Psoas muscle (tissue), 8 donors: ENCODE data around the gene METRNL. TPM values are rescaled to one million over a fixed set of nuclear protein-coding genes. Genes with fewer than 3 reads are reported as not detected.

Source experiments
- ATAC-seq, 4 donors: fragments of 200-7000 bp; cut with Tn5 transposase; one replicate each; pipeline ENCODE4 v1.9.1; 2020; ENCODE audit warnings: moderate library complexity in 3 of 4, mild to moderate bottlenecking in 2 of 4
- DNase-seq, 2 donors: peaks; one replicate each; pipeline ENCODE4 v3.0.0-alpha.2; 2020
- H3K27ac ChIP-seq: fragments of 200-600 bp; one replicate; pipeline ENCODE4 v1.8.0; 2022
- H3K27me3 ChIP-seq, 3 donors: fragments of 200-600 bp in 1 of 3; one replicate each; pipeline versions ENCODE4 v1.6.1 to v1.8.0; 2013 to 2022; ENCODE audit warnings: low read length in 2 of 3, mild to moderate bottlenecking in 2 of 3, moderate library complexity in 1 of 3; ENCODE audit not compliant: insufficient read depth in 3 of 3
- H3K36me3 ChIP-seq, 2 donors: fragments of 200-600 bp in 1 of 2; one replicate each; pipeline versions ENCODE4 v1.6.1 to v1.8.0; 2013 to 2022; ENCODE audit warnings: low read depth in 1 of 2, mild to moderate bottlenecking in 1 of 2, moderate library complexity in 1 of 2; ENCODE audit not compliant: insufficient read depth in 1 of 2
- H3K4me1 ChIP-seq: fragments of 200-600 bp; one replicate; pipeline ENCODE4 v1.8.0; 2022
- H3K4me3 ChIP-seq: fragments of 200-600 bp; one replicate; pipeline ENCODE4 v1.8.0; 2022; ENCODE audit warnings: mild to moderate bottlenecking
- H3K9me3 ChIP-seq: fragments of 200-600 bp; one replicate; pipeline ENCODE4 v1.8.0; 2022
- CTCF ChIP-seq: fragments of 200-600 bp; IDR thresholded peaks from one replicate; pipeline ENCODE4 v1.8.0; 2022; ENCODE audit warnings: antibody characterized with exemption
- WGBS, 3 donors: extraction: QIAGEN DNeasy Blood & Tissue Kit; methylation state at CpG; one replicate each; pipeline versions ENCODE4 v1.1.6 to v1.1.7; 2013; 5-methylcytosine and 5-hydroxymethylcytosine counted together
- intact Hi-C, 2 donors: fragments of 100-400 bp; cut with DNase I; formaldehyde crosslinking; loops; one replicate each; pipeline versions ENCODE4 v1.11.0 to v1.14.2; 2022
- polyA plus RNA-seq, 3 donors: library from polyadenylated mRNA; stranded (reverse); fragments of 200-250 nt; gene quantifications; one replicate each; pipeline ENCODE4 v1.2.3, GENCODE V29; 2013
- total RNA-seq, 4 donors: library from RNA; stranded (reverse); fragmentation: NEBNext Ultra II Directional in 2 of 4; extraction: Animal tissue kit (Norgen Biotek cat#: 25700) in 2 of 4; gene quantifications; one replicate each; pipeline versions ENCODE4 v1.2.1 to v1.2.4, GENCODE V29; 2021 to 2023
- donor health status: healthy with polysubstance abuse.
- donor health status: DM: no; HTN: no; CAD: no; lungs with moderate emphysema.
- donor health status: Bipolar disorder and iron deficiency.
- donor health status: healthy.
- donor health status: DM: yes; HTN: yes; CAD: no.
- donor health status: DM: no; HTN: no; CAD: no.
- donor health status: DM: no; HTN: no; CAD: no.
- donor health status: DM: yes; HTN: yes; CAD: no.

METRNL gene
- total and polyA plus RNA-seq, 7 donors: 6.7 to 81.7 (median 12.1) TPM

GRCh38 chr17:83099570-83100181 lies 20.3 kb downstream of the METRNL start:
- WGBS, 3 donors: 3 to 7% (median 4%) methylated on average over 29 to 34 of the region's 34 CpGs
- H3K36me3 ChIP-seq: peaks cover 0 to 8% of the 10 kb centered on the region in 2 donors
- peak overlapping the region; percentile 15 for H3K4me3 ChIP-seq
- ATAC-seq (peak in 3 of 4 donors; percentile 6 to 31 (median 11)), DNase-seq (peak in 1 of 2 donors; percentile 67)
- no peaks in the 10 kb centered on the region for H3K9me3 ChIP-seq
- H3K4me1 ChIP-seq: peaks cover 28% of the 10 kb centered on the region
- no peak for TF ChIP-seq CTCF
- H3K27me3 ChIP-seq: peaks cover 0 to 40% (median 18%) of the 10 kb centered on the region in 3 donors
- H3K27ac ChIP-seq: no peak overlapping the region
- intact Hi-C loops: no loop called here

GRCh38 chr17:83100220-83100852 lies 20.9 kb downstream of the METRNL start:
- DNase-seq (no peak), ATAC-seq (no peak)
- Histone ChIP-seq H3K27ac (no peak overlapping the region), H3K9me3 (no peaks in the 10 kb centered on the region), H3K27me3 (peaks cover 0 to 46% (median 19%) of the 10 kb centered on the region in 3 donors), H3K4me1 (peaks cover 28% of the 10 kb centered on the region), H3K4me3 (no peak overlapping the region), H3K36me3 (peaks cover 0 to 2% of the 10 kb centered on the region in 2 donors)
- intact Hi-C loops: no loop called here
- WGBS, 3 donors: 14 to 21% (median 21%) methylated on average over 21 to 24 of the region's 24 CpGs
- no peak for TF ChIP-seq CTCF

- Histone ChIP-seq H3K9me3 (no peaks in the 10 kb centered on the region), H3K27me3 (peaks cover 0 to 52% (median 21%) of the 10 kb centered on the region in 3 donors), H3K27ac (no peak overlapping the region), H3K36me3 (no peaks in the 10 kb centered on the region), H3K4me3 (no peak overlapping the region), H3K4me1 (peaks cover 28% of the 10 kb centered on the region)
- ATAC-seq (no peak), DNase-seq (peak in 1 of 2 donors; percentile 57)
- WGBS, 3 donors: 21 to 35% (median 26%) methylated on average over 13 to 22 of the region's 22 CpGs
- TF ChIP-seq CTCF: no peak
- intact Hi-C loops: no loop called here
These were observed 21.5 kb downstream of the METRNL start for GRCh38 chr17:83100853-83101391.

GRCh38 chr17:83101805-83102480 lies 22.5 kb downstream of the METRNL start:
- no peaks in the 10 kb centered on the region for H3K9me3 ChIP-seq
- H3K27me3 ChIP-seq: peaks cover 0 to 62% (median 21%) of the 10 kb centered on the region in 3 donors
- H3K36me3 ChIP-seq: no peaks in the 10 kb centered on the region
- intact Hi-C loops: no loop called here
- no peak overlapping the region for H3K4me3 ChIP-seq
- TF ChIP-seq CTCF: no peak
- WGBS, 3 donors: 37 to 53% (median 38%) methylated on average over 19 to 22 of the region's 22 CpGs
- DNase-seq (peak in 1 of 2 donors; percentile 76), ATAC-seq (peak in 2 of 4 donors; percentile 13 to 14)
- H3K4me1 ChIP-seq: peaks cover 23% of the 10 kb centered on the region
- H3K27ac ChIP-seq: peak overlapping the region; percentile 23
